Stimulated activated memory B cell treated with anti-CD40 and anti-IgM and Interleukin-4, amounts not matched to agents 10 μg/mL and 1 μg/mL and 100 μg/mL, for 72 hours (primary cell): ENCODE data around the gene TAS2R7.

ENCODE experiments used
- ATAC-seq: fragments of 150-1000 bp; cut with Tn5 transposase; 2 replicates; pipeline ENCODE4 v1.10.0; 2021
- H3K27ac Mint-ChIP-seq: one replicate; pipeline ENCODE4 v1.8.0; 2022; ENCODE audit warnings: mild to moderate bottlenecking, mixed read lengths
- H3K27me3 Mint-ChIP-seq: one replicate; pipeline ENCODE4 v1.8.0; 2022; ENCODE audit warnings: mixed read lengths
- H3K36me3 Mint-ChIP-seq: one replicate; pipeline ENCODE4 v1.8.0; 2022; ENCODE audit warnings: mixed read lengths
- H3K4me1 Mint-ChIP-seq: one replicate; pipeline ENCODE4 v1.8.0; 2022; ENCODE audit warnings: mixed read lengths
- H3K4me3 Mint-ChIP-seq: one replicate; pipeline ENCODE4 v1.8.0; 2022; ENCODE audit warnings: mild to moderate bottlenecking, moderate library complexity, mixed read lengths
- H3K9me3 Mint-ChIP-seq: one replicate; pipeline ENCODE4 v1.8.0; 2022; ENCODE audit warnings: mixed read lengths

TAS2R7 gene

GRCh38 chr12:10779103-10779502 lies 23.3 kb downstream of the TAS2R7 start:
- Mint-ChIP-seq H3K27me3 (peaks cover 9% of the 10 kb centered on the region), H3K36me3 (no peaks in the 10 kb centered on the region), H3K4me3 (no peak overlapping the region), H3K9me3 (no peaks in the 10 kb centered on the region), H3K4me1 (no peaks in the 10 kb centered on the region), H3K27ac (no peak overlapping the region)
- no peak for ATAC-seq

DNA sequence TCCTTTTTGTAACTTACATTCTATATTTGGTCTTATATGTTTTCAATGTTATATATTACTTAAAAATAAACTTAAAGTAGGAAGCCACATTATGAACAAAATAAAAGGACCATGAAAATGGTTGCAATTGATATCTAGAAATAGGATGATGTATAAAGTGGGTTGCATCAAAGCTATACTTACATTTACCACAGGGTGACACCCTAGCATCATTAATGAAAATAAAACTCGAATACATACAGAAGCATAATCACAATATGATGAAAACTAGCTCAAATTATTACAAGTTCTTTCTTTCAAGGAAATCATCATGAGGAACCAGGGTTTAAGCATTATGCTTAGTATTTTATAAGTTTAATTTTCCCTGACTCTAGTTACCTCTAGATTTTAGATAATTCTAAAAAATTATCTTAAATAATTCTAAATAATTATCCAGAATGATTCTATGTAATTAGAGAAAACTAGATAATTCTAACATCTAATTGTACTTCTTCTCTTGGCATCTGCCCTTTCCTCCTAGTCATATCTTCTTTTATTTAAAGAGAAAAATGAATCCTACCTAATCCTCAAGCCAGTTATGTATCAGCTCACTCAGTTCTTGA lies 31.2 kb downstream of the TAS2R7 start:
- H3K27ac Mint-ChIP-seq: no peak overlapping the region
- no peaks in the 10 kb centered on the region for H3K4me1 Mint-ChIP-seq
- ATAC-seq: no peak
- no peaks in the 10 kb centered on the region for H3K9me3 Mint-ChIP-seq
- H3K36me3 Mint-ChIP-seq: no peaks in the 10 kb centered on the region
- peaks cover 27% of the 10 kb centered on the region for H3K27me3 Mint-ChIP-seq
- H3K4me3 Mint-ChIP-seq: no peak overlapping the region

GRCh38 chr12:10759657-10760056 lies 42.8 kb downstream of the TAS2R7 start:
- no peak for ATAC-seq
- Mint-ChIP-seq H3K9me3 (peaks cover 6% of the 10 kb centered on the region), H3K27me3 (peaks cover 28% of the 10 kb centered on the region), H3K36me3 (peaks cover 6% of the 10 kb centered on the region), H3K4me3 (no peak overlapping the region), H3K27ac (no peak overlapping the region), H3K4me1 (no peaks in the 10 kb centered on the region)

DNA sequence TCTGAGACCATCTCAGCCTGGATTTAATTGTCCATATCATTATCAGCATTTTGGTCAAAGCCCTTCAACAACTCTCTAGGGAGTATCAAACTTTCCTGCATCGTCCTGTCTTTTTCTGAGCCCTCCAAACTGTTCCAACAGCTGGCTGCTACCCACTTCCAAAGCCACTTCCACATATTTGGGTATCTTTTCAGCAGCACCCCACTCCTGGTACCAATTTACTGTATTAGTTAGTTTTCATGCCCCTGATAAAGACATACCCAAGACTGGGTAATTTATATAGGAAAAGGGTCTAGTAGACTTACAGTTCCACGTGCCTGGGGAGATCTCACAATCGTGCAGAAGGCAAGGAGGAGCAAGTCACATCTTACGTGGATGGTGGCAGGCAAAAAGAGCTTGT lies 46.2 kb downstream of the TAS2R7 start:
- no peak for ATAC-seq
- Mint-ChIP-seq H3K4me1 (peaks cover 2% of the 10 kb centered on the region), H3K36me3 (peaks cover 6% of the 10 kb centered on the region), H3K27ac (no peak overlapping the region), H3K4me3 (no peak overlapping the region), H3K27me3 (peaks cover 40% of the 10 kb centered on the region), H3K9me3 (peaks cover 6% of the 10 kb centered on the region)

DNA sequence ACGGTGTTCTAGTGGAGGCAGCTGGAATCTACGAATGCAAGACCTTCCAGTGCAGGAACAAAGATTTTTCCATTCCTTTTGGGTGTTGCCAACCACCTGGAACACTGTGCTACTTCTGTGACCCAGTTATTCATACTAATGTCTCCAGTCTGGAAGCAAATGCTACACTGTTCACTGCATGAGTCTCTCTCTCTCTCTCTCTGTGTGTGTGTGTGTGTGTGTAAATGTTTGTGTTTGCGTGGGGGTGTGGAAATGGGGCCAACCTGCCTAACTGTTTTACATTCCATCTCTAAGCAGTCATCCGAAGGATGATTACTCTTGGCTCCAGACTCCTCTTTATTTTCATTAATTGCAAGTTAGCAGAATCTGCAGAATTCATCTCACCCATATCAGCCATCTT lies 49.4 kb downstream of the TAS2R7 start:
- Mint-ChIP-seq H3K27ac (no peak overlapping the region), H3K4me1 (peaks cover 9% of the 10 kb centered on the region), H3K4me3 (no peak overlapping the region), H3K36me3 (peaks cover 6% of the 10 kb centered on the region), H3K9me3 (peaks cover 6% of the 10 kb centered on the region), H3K27me3 (peaks cover 50% of the 10 kb centered on the region)
- no peak for ATAC-seq
